Trophoblast cell (in vitro differentiated cells and primary cell): ENCODE results near the gene SERTAD1.

Experiments
- DNase-seq, 2 donors: peaks; one replicate each; pipeline ENCODE4 v3.0.0-alpha.2; 2016
- H2AFZ ChIP-seq: 2 replicates; pipeline ENCODE4 v1.6.1; 2013; ENCODE audit warnings: low read length, moderate library complexity, mild to moderate bottlenecking; ENCODE audit not compliant: insufficient read depth, poor library complexity
- H2AK5ac ChIP-seq: 2 replicates; pipeline ENCODE4 v1.6.1; 2013; ENCODE audit warnings: mild to moderate bottlenecking, low read length
- H2BK120ac ChIP-seq: 2 replicates; pipeline ENCODE4 v1.6.1; 2013; ENCODE audit warnings: low read length, mild to moderate bottlenecking, moderate library complexity; ENCODE audit not compliant: insufficient read depth, poor library complexity
- H2BK12ac ChIP-seq: 2 replicates; pipeline ENCODE4 v1.6.1; 2013; ENCODE audit warnings: mild to moderate bottlenecking, low read length, moderate library complexity
- H2BK5ac ChIP-seq: 2 replicates; pipeline ENCODE4 v1.6.1; 2013; ENCODE audit warnings: low read length, low read depth, moderate library complexity, mild to moderate bottlenecking; ENCODE audit not compliant: poor library complexity
- H3K14ac ChIP-seq: 2 replicates; pipeline ENCODE4 v1.6.1; 2013; ENCODE audit warnings: mild to moderate bottlenecking, low read length
- H3K18ac ChIP-seq: 2 replicates; pipeline ENCODE4 v1.6.1; 2013; ENCODE audit warnings: mild to moderate bottlenecking, low read length
- H3K23ac ChIP-seq: 2 replicates; pipeline ENCODE4 v1.6.1; 2013; ENCODE audit warnings: low read length
- H3K27ac ChIP-seq: 2 replicates; pipeline ENCODE4 v1.5.1; 2013; ENCODE audit warnings: low read depth, mild to moderate bottlenecking, inconsistent platforms, low read length, moderate library complexity
- H3K27me3 ChIP-seq: 2 replicates; pipeline ENCODE4 v1.6.1; 2013; ENCODE audit warnings: inconsistent platforms, mild to moderate bottlenecking, low read length, moderate library complexity; ENCODE audit not compliant: insufficient read depth
- H3K36me3 ChIP-seq, 2 experiments: 1 replicate in 1 of 2; 2 replicates in 1 of 2; pipeline ENCODE4 v1.6.1; 2013; ENCODE audit warnings: low read length in 2 of 2, mild to moderate bottlenecking in 2 of 2, moderate library complexity in 1 of 2; ENCODE audit not compliant: insufficient read depth in 2 of 2, control insufficient read depth in 1 of 2
- H3K4ac ChIP-seq: 2 replicates; pipeline ENCODE4 v1.6.1; 2013; ENCODE audit warnings: low read depth, mild to moderate bottlenecking, low read length, moderate library complexity
- H3K4me1 ChIP-seq, 2 experiments: 1 replicate in 1 of 2; 2 replicates in 1 of 2; pipeline ENCODE4 v1.6.1; 2013; ENCODE audit warnings: low read length in 2 of 2, mild to moderate bottlenecking in 2 of 2, moderate library complexity in 1 of 2; ENCODE audit not compliant: insufficient read depth in 2 of 2, control insufficient read depth in 1 of 2
- H3K4me2 ChIP-seq: 2 replicates; pipeline ENCODE4 v1.6.1; 2013; ENCODE audit warnings: inconsistent platforms, mild to moderate bottlenecking, low read length, moderate library complexity
- H3K4me3 ChIP-seq: 2 replicates; pipeline ENCODE4 v1.5.1; 2013; ENCODE audit warnings: mild to moderate bottlenecking, low read depth, low read length, inconsistent platforms
- H3K79me1 ChIP-seq: one replicate; pipeline ENCODE4 v1.6.1; 2013; ENCODE audit warnings: low read length
- H3K79me2 ChIP-seq: 2 replicates; pipeline ENCODE4 v1.6.1; 2013; ENCODE audit warnings: low read length, mild to moderate bottlenecking; ENCODE audit not compliant: control insufficient read depth, insufficient read depth, poor library complexity
- H3K9ac ChIP-seq: 2 replicates; pipeline ENCODE4 v1.6.1; 2013; ENCODE audit warnings: mild to moderate bottlenecking, low read length
- H3K9me3 ChIP-seq: 2 replicates; pipeline ENCODE4 v1.6.1; 2013; ENCODE audit warnings: low read depth, mild to moderate bottlenecking, control low read depth, inconsistent platforms, low read length; ENCODE audit not compliant: insufficient read depth
- H4K12ac ChIP-seq: 2 replicates; pipeline ENCODE4 v1.6.1; 2013; ENCODE audit warnings: low read depth, mild to moderate bottlenecking, low read length, moderate library complexity
- H4K8ac ChIP-seq: 2 replicates; pipeline ENCODE4 v1.6.1; 2013; ENCODE audit warnings: low read depth, mild to moderate bottlenecking, low read length, moderate library complexity
- H4K91ac ChIP-seq: one replicate; pipeline ENCODE4 v1.6.1; 2013; ENCODE audit warnings: low read depth, mild to moderate bottlenecking, low read length, moderate library complexity
- WGBS: extraction: QIAGEN DNeasy Blood & Tissue Kit; methylation state at CpG from one replicate; pipeline ENCODE4 v1.1.7; 2013; ENCODE audit warnings: missing lambda C conversion rate; ENCODE audit not compliant: insufficient read length, insufficient coverage; ENCODE audit errors: extremely low coverage; 5-methylcytosine and 5-hydroxymethylcytosine counted together

SERTAD1 gene

GRCh38 chr19:40420451-40420765 is 5.4 kb downstream of the SERTAD1 start:
- Histone ChIP-seq H2AK5ac (no peak overlapping the region), H3K4me2 (peak overlapping the region; percentile 67), H3K36me3 (peaks cover 10% of the 10 kb centered on the region in 2 experiments), H2BK5ac (no peak overlapping the region), H4K12ac (no peak overlapping the region), H3K9me3 (no peaks in the 10 kb centered on the region), H3K79me2 (peaks cover 13% of the 10 kb centered on the region), H3K9ac (no peak overlapping the region), H3K4me1 (peaks cover 10 to 13% of the 10 kb centered on the region in 2 experiments), H2BK12ac (no peak overlapping the region), H4K8ac (no peak overlapping the region), H3K4ac (no peak overlapping the region), H3K23ac (no peak overlapping the region), H3K4me3 (no peak overlapping the region), H3K27me3 (no peaks in the 10 kb centered on the region), H3K18ac (no peak overlapping the region), H3K14ac (no peak overlapping the region), H3K79me1 (peaks cover 20% of the 10 kb centered on the region), H2BK120ac (no peak overlapping the region), H4K91ac (peak overlapping the region; percentile 45), H2AFZ (no peak overlapping the region), H3K27ac (peak overlapping the region; percentile 97)
- no CpG with 5 or more reads among the region's 14 CpGs for WGBS
- no peak for DNase-seq

DNA sequence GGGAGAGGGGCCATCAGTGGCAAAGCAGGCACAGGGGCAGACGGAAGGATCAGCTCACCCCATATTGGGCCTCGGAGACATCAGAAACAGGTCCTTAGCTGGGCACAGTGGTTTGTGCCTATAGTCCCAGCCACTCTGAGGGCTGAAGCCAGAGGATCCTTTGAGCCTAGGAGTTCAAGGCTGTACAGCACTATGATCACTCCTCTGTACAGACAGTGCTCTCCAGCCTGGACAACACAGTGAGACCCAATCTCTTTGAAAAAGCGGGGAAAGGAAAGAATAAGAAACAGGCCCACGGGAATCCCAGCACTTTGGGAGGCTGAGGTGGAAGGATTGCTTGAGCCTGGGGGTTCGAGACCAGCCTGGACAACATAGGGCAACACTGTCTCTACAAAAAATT is 6.0 kb downstream of the SERTAD1 start:
- no peak overlapping the region for H4K12ac ChIP-seq
- no peak for DNase-seq
- H3K14ac ChIP-seq: no peak overlapping the region
- no peak overlapping the region for H3K27ac ChIP-seq
- no peak overlapping the region for H3K4me3 ChIP-seq
- H2AK5ac ChIP-seq: no peak overlapping the region
- no peaks in the 10 kb centered on the region for H3K9me3 ChIP-seq
- peaks cover 11 to 15% of the 10 kb centered on the region in 2 experiments for H3K4me1 ChIP-seq
- H3K79me2 ChIP-seq: peaks cover 8% of the 10 kb centered on the region
- no peak overlapping the region for H2BK12ac ChIP-seq
- no peak overlapping the region for H3K18ac ChIP-seq
- H3K4me2 ChIP-seq: no peak overlapping the region
- H3K27me3 ChIP-seq: no peaks in the 10 kb centered on the region
- no CpG with 5 or more reads among the region's 5 CpGs for WGBS
- no peak overlapping the region for H2AFZ ChIP-seq
- H3K79me1 ChIP-seq: peaks cover 15% of the 10 kb centered on the region
- H4K8ac ChIP-seq: no peak overlapping the region
- H3K9ac ChIP-seq: no peak overlapping the region
- no peak overlapping the region for H2BK5ac ChIP-seq
- peaks cover 10% of the 10 kb centered on the region in 2 experiments for H3K36me3 ChIP-seq
- H3K4ac ChIP-seq: no peak overlapping the region
- no peak overlapping the region for H2BK120ac ChIP-seq
- H4K91ac ChIP-seq: no peak overlapping the region
- no peak overlapping the region for H3K23ac ChIP-seq

- DNase-seq: no peak
- Histone ChIP-seq H3K9ac (no peak overlapping the region), H3K36me3 (peaks cover 10% of the 10 kb centered on the region in 2 experiments), H3K18ac (no peak overlapping the region), H3K4me1 (peaks cover 13 to 18% of the 10 kb centered on the region in 2 experiments), H4K91ac (no peak overlapping the region), H3K9me3 (no peaks in the 10 kb centered on the region), H2BK120ac (no peak overlapping the region), H3K4ac (no peak overlapping the region), H3K27ac (no peak overlapping the region), H3K4me3 (no peak overlapping the region), H2BK12ac (no peak overlapping the region), H3K79me1 (peaks cover 13% of the 10 kb centered on the region), H3K23ac (no peak overlapping the region), H2AFZ (no peak overlapping the region), H3K14ac (no peak overlapping the region), H3K79me2 (peaks cover 5% of the 10 kb centered on the region), H2BK5ac (no peak overlapping the region), H4K12ac (no peak overlapping the region), H2AK5ac (peak overlapping the region; percentile 64), H3K27me3 (no peaks in the 10 kb centered on the region), H4K8ac (no peak overlapping the region), H3K4me2 (no peak overlapping the region)
- WGBS: no CpG with 5 or more reads among the region's 5 CpGs
These were observed 6.7 kb downstream of the SERTAD1 start for GRCh38 chr19:40419066-40419612.

DNA sequence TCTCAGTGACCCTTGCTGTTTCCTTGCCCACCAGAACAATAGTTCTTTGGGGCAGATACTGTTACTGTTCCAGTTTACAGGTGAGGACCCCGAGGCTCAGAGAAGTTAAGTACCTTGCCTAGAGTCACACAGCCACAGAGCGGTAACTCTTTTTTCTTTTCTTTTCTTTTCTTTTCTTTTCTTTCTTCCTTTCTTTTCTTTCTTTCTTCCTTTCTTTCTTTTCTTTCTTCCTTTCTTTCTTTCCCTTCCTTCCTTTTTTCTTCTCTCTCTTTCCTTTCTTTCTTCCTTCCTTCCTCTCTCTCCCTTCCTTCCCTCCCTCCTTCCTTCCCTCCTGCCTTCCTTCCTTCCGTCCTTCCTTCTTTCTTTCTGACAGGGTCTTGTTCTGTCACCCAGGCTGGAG is 7.8 kb downstream of the SERTAD1 start:
- H3K9me3 ChIP-seq: no peaks in the 10 kb centered on the region
- no peak overlapping the region for H3K4me3 ChIP-seq
- H3K9ac ChIP-seq: no peak overlapping the region
- no peak overlapping the region for H3K18ac ChIP-seq
- H3K14ac ChIP-seq: no peak overlapping the region
- H3K4me2 ChIP-seq: no peak overlapping the region
- H3K79me1 ChIP-seq: peaks cover 13% of the 10 kb centered on the region
- no peak overlapping the region for H3K4ac ChIP-seq
- no CpG with 5 or more reads among the region's 3 CpGs for whole genome bisulfite sequencing
- H3K36me3 ChIP-seq: peaks cover 7% of the 10 kb centered on the region in 2 experiments
- no peak overlapping the region for H3K23ac ChIP-seq
- H2AK5ac ChIP-seq: no peak overlapping the region
- no peak overlapping the region for H2AFZ ChIP-seq
- H3K27me3 ChIP-seq: no peaks in the 10 kb centered on the region
- H2BK12ac ChIP-seq: no peak overlapping the region
- no peak overlapping the region for H4K12ac ChIP-seq
- H2BK5ac ChIP-seq: no peak overlapping the region
- DNase-seq: no peak
- H4K8ac ChIP-seq: no peak overlapping the region
- no peak overlapping the region for H4K91ac ChIP-seq
- no peak overlapping the region for H2BK120ac ChIP-seq
- H3K27ac ChIP-seq: no peak overlapping the region
- peaks cover 10 to 16% of the 10 kb centered on the region in 2 experiments for H3K4me1 ChIP-seq
- peaks cover 2% of the 10 kb centered on the region for H3K79me2 ChIP-seq
